GM18511 (cell line): ENCODE measurements around the gene TAP2.

Source experiments
- ATAC-seq: cut with Tn5 transposase; IDR thresholded peaks from one replicate; pipeline ENCODE4 v1.9.1; 2021; ENCODE audit warnings: mild to moderate bottlenecking, moderate library complexity; ENCODE audit not compliant: unreplicated experiment

Gene TAP2

DNA sequence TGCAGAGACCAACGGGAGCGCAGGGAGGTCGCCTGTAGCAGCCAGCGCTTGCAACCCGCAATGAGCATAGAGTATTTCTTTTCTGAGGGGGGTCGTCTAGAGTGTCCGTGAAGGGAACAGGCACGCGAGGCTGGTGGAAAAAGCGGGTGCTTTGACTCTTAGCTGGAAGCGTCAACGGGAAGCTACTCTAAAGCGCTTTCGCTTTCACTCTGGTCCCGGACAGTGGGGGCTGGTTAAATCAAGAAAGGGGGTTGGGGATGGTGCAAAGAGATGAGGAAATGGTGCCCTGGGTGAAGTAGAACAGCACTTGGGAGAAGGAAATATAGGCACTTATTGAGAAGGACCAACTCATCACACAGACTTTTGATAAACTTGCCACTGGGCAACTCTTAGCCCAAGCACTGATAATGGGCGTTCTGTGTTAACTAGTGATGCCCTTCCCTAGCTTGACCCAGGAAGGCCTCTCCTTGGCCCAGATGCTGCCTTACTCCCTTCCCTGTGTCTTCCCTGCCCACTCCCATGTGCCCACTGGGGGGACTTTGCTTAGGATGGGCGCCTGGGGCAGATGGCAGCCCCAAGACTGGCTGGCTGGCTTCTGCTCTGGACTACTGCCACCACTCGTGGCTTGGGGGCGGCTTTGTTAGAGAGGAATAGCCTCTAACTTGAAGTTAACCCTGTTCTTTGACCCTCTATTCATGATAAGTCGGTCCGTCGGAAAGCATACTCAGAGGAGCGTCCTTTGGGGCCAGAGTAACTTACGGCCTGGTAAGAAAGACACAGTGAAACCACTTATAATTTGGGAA, 16.0 kb upstream of the TAP2 start:
- ATAC-seq, result peak; percentile 32

DNA sequence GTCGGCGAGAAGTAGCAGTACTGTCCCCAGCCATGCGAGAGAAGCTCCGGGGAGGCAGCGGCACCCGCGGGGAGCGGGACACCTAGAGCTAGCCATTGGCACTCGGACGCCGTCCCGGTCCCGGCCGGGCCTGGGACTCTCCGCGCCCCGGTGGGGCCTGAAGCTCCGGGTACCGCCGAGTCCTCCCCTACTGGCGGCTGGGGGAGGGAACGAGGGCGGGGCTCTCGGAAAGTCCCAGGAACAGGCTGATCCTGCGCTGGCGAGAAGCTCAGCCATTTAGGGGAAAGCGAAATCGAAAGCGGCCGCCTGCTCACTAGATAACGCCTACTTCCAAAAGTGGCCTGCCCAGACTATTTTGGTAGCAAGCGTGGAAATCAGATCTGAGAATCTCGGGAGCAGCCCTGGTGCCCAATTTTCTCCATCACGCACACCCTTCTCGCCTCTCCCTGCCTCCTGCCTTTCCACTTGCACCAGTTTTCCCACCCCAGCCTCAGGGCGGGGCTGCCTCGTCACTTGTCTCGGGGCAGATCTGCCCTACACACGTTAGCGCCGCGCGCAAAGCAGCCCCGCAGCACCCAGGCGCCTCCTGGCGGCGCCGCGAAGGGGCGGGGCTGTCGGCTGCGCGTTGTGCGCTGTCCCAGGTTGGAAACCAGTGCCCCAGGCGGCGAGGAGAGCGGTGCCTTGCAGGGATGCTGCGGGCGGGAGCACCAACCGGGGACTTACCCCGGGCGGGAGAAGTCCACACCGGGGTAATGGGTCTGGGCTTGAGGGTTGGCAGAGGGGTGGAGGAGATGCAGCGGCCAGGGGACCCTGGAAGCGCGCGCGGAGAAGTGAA, 15.2 kb upstream of the TAP2 start, which contains the start of the genes PSMB9 and TAP1:
Gene PSMB9, plus strand, starts transcription at position 652 of the 835 bp plus-strand sequence. Its CDS starts 38 bp downstream, at position 690.
Gene TAP1, minus strand, starts transcription at position 164 of the 835 bp plus-strand sequence. Its CDS starts 68 bp downstream, at position 96.
- peak; percentile 88 for ATAC-seq

DNA sequence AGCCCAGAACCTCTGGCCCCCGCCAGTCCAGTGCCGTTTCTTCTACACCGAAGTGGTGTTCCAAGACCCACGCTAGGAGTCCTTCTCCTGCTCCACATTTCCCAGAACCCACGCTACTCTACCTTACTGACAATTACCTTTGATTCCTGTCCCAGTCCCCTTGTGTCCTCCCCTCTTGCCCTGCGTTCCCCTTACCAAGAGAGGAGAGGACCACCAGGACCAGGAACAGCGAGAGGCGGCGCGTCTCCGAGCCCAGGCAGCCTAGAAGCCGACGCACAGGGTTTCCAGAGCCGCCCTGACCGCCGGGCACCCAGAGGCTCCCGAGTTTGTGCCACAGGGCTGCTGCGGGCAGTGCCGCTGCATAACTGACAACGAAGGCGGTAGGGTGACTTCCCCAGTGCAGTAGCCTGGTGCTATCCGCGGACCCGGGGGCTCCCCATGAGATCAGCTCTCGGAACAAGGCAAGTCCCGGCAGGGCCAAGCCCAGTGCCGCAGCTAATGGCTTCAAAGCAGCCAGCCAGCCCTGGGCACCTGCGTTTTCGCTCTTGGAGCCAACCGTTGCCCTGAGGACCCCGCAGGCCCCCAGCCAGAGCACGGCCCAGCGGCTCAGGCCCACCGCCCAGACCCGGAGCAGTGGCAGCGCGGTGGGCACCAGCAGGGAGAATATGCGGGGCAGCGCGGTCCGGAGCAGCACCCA, 14.5 kb upstream of the TAP2 start:
- peak; percentile 27 for ATAC-seq

DNA sequence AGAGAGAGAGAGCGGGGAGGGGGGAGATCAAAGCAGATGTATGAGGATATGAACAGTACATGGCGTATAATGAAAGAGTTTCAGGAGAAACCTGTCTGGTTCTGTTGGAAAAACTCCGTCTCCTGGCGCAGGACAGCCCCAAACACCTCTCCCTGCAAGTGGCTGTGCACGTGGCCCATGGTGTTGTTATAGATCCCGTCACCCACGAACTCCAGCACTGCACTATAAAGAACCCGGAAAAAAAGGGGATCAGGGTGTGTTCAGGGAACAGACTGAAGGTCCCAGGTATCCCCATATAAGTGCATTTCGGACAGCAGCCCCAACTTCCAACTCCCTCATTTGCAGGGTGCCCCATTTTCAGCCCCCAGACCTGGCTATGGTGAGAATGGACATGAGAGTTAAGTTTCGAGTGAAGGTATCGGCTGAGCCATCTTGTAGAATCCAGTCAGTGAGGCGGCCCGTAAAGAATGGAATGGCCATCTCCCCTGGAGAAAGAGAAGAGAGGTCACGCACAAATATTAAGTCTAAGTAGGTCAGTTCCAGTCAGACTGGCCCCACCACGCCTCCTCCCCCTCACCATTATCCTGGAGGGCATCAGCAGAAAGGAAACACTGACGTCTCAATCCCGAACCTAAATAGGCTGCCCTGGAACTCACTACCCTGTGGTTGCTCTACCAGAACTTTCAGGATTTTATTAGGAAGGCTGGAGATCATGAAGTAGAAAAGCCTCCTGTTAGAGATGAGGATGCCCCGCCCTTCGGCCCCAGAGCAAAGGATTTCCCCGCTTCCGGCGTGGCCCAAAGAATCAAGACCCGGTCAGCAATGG, 13.7 kb upstream of the TAP2 start:
- ATAC-seq, result no peak

DNA sequence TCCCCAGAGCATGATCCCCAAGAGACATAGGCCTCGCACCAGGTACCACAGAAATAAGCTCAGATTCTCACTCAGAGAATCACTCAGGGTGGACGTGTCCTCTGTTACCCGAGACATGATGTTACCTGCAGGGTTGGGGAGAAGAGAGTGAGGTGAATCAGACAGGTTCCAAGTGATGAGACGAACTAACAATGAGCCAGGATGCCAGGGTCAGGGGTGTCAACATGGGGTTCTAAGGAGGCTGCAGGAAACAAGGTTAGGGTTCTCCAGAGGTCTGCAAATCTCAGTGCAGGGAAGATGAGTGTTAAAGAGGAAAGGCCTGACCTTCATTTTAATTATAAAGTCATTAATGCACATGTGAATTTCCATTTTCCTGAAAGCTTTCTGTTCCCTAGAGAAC, 12.5 kb upstream of the TAP2 start:
- ATAC-seq, result no peak

DNA sequence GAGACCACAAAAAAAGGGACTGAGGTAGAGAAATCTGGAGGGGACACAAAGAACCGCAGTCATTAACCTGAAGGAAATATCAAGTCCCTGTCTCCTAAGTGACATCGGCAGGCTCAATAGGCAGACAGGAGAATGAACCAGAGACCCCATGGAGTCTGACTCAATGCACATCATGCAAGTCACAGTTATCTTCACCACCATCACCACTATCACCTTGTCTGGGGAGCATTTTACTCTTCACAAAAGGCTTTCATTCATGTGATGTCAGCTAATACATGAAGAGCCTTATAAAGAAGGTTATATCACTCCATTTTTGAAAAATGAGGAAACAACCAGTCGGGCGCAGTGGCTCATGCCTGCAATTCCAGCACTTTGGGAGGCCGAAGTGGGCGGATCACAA, 10.6 kb upstream of the TAP2 start:
- no peak for ATAC-seq

DNA sequence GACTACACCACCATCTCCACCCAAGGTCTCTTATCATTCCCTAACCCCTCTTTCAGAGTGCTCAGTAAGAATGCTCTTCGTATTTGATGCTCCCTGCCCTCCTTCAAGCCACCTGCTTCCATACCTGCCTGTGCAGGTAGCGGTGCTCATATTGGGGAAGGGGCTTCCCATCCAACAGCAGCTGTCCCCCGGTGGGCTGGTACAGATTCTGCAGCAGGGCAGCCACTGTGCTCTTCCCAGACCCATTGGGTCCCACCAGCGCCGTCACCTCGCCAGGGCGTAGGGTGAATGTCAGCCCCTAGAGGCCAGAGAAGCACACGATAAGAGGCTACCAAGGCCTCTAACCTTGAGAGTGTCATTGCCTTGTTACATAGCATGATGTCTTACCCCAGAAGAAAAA, 9.3 kb upstream of the TAP2 start:
- no peak for ATAC-seq

DNA sequence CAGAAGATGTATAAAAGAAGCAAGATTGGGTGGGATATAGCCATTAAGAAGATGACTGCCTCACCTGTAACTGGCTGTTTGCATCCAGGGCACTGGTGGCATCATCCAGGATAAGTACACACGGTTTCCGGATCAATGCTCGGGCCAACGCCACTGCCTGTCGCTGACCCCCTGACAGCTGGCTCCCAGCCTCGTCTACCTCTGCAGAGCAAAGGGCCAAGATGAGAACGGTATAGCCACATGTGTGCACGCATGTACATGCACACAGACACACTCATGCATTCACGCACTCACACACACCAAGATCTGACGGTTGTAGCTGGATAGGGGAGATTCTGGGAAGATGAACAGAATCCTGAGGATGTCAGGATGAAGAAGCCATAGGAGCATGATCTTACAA, 8.5 kb upstream of the TAP2 start:
- ATAC-seq, result no peak

DNA sequence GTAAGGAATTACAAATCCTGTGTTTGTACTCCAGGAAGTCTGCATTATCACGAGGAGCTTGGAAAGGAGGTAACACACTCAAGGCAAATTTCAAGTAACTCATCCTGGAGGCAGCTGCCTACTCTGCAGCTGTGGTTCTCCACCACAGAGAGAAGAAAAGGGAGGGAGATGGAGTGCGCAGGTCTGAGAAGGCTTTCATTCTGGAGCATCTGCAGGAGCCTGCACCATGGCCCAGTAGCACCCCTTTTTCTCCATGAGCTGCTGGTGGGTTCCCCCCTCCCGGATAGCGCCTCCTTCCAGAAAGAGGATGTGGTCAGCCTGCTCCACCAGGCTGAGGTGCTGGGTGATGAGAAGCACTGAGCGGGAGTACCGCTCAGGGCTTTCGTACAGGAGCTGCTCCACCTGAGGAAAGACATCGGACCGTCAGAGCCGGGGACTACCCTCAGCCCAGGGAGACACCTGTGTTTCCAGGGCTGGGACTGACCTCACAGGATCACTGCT, 6.9 kb upstream of the TAP2 start:
- no peak for ATAC-seq

DNA sequence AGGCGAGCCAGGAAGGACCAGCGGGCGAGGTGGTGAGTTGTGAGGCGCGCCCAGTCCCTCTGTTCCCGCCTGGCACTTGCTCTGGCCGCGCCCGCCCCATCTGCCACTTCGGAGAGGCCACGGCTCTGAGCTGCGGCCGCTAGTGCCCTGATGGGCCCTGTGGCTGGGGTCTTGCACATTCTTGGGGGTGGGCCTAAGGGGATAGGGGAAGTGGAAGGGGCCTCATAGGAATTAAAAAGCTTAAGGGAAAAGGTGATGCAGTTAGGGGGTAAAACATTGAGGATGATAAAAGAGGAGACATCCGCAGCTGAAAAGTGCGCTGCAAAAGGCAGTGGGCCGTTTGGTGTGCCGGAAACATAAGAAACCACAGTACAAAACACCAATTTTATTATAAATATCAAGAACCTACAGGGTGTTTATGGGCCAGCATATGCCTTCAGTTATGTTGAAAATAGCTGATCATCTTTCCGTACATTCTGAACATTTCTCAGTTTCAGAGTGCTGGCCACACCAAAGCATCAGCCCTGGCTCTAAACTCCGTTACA, 6.4 kb upstream of the TAP2 start:
- no peak for ATAC-seq

DNA sequence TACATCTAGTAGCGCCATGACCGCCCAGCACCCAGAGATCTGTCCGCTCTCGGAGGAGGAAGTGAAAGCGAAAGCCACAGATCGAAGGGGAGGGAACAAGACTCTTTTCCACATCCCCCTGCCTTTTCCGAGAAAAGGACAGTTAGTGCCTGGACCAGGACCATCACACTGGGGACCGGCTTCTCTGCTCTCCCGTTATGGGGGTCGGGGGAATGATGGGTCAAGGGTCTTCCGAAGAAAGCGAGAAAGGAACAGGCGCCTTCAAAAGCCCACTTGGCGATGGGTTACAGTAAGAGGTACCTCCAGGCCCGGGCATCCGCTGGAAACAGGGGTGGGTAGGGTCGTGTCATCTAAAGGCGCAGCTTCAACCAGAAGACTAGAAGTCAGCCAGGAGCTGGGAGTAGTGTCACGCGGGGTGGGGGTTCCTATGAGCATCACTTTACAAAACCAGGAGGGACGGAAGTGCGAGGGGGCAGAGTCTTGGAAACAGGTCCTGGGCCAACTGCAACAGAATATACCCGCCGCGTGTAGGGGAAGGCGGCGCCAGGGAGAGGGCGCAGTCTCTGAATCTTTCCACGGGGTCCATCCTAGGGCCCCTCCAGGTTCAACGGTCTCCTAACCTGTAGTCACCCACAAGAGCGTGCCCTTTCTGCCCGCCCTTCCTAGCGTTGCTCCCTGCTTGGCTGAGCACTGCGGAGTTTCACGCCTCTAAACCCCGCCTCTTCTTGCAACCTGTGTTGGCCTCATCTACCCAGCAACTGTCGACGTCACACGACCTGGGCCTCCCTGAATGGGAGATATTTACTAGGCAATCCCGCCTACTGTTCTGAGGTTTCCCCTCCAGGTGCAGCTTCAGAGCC, 5.7 kb upstream of the TAP2 start, which contains the start of gene PSMB8:
Gene PSMB8, minus strand, starts transcription at position 69 of the 860 bp plus-strand sequence. Its CDS starts 51 bp downstream, at position 18.
- ATAC-seq, result peak; percentile 74

DNA sequence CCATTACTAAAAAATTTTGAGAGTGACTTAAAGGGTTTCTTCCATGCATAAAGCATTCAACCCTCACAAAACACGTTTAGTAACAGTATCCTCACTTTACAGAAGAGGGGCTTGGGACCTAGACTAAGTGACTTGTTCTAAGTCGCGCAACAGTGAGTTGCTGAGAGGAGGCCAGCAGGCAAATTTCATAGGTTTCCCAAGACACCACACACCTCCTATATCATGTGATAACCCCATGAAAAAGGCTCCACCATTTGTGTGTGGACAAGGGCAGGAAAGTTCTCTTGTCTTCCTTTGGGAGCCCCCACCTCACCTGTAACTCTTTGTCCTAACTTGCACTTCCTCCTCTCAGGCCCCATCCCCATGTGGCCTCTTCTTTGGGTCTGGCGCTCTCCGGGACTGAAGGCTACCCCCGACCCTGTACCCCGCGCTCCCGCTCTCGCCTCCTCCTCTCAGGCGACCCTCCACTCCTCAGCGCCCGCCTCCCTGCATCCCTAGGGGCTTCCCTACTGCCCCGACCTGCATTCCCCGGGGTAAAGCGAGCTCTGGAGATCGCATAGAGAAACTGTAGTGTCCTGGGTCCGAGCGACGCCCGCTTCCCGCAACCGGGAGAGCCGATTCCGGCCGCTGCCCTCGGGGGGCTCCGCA, 4.9 kb upstream of the TAP2 start:
- ATAC-seq, result no peak

DNA sequence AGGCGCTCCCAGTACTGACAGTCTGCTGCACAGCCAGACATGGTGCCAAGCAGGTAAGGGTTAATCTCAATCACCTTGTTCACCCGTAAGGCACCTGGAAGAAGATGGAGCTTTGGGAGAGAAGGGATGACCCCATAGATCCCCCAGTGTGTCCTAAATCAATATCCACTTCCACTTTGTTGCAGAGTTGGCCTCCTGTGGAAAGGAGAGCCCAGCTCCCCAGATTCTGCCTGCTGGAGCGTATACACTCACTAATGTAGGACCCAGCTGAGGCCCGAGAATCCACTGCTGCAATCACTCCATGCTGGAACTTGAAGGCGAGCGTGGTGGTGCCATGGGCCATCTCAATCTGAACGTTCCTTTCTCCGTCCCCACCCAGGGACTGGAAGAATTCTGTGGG, 4.2 kb upstream of the TAP2 start:
- no peak for ATAC-seq

DNA sequence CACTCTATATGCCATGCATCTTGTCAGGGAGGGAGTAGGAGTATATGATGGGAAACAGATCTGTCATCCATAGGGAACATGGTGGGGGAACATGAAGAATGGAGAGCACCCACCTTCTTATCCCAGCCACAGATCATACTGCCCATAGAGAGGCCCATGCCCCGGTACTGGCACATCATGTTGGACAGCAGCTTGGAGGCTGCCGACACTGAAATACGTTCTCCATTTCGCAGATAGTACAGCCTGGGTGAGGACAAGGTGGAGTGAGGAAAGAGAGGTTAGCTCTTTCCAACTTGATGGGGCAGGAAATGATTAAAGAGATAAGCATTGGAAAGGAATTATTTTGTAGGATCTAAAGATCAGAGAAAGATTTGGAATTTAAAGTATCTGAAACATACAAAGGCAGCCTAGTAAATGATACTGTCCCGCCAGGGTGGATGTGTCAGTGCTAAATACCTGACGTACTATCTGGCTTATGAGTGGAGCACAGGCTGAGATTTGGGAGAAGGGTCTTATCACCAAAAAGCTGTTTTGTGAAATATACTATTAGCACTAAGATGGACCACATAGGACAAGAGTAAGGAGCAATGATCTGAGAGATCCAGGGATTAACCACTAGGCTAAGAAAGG, 3.6 kb upstream of the TAP2 start:
- no peak for ATAC-seq

DNA sequence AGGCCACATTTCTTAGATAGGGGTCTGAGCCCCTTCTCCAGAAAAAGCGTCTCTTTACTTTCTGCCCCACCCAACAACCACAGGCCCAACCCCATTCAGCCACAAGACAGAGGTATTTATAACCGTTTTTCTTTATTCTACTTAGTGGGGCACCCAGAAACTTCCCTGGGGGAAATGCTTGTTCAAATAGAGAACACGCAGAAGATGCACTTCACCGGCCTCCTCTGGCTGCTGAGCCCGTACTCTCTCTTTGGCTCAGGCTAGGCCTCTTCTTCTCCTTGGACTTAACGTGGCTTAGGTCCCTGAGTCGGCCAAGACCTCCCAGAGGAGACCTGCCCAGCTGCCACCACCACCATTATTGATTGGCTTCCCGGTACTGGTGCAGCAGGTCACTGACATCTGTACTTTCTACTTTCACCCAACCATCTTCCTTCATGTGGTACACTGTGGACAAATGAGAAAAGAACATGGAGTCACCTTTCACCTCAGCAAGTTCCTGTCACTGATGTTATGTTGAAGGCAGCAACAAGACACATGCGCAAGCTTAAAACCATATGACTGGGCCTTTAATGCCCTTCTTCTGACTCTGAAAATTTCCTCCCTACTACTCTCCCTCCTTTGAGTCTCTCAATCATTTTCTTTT, 2.2 kb upstream of the TAP2 start:
- no peak for ATAC-seq

DNA sequence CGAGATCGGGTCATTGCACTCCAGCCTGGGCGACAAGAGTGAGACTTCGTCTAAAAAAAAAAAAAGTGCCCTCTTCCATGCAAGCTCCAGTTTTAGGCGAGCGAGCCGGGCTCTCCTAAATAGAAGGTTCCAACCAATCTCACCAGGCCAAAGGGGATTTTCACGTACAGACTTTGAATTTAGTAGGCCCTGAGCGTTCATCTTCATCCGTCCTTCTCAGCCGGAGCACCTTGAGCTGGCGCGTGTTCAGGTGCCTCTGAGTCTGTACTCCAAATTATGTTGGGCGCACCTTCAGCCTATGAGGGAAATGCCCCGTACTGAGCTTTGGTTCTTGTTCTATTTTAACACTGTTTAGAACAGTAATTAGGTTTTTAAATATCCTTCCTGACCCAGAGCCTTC, 817 bp upstream of the TAP2 start:
- ATAC-seq, result no peak

DNA sequence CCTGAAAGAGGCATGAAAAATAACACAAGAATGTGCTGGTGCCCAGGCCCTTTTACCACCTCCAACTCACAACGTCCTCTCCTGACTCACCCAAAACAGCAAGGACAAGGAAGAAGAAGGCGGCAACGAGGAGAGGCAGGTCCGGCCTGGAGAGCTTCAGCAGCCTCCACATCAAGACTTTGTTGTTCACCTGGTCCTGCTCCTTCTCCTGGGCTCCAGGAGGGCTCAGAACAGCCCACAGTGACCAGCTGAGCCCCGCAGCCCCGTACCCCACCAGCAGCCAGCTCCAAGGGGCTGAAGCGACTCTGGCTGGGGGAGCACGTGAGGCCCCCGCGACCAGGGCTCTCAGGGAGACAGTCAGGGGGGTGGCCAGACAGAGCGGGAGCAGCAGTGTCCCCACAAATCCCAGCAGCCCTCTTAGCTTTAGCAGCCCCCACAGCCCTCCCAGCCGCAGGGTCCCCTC, 857 bp downstream of the TAP2 start:
- ATAC-seq, result no peak
